ENCODE data around the gene EIF2AK3. TPM values are rescaled to one million over a fixed set of nuclear protein-coding genes. Genes with fewer than 3 reads are reported as not detected.

Gene EIF2AK3
- total and polyA plus RNA-seq, 2 of the 13 experiments (the other 11 are each of a cell fraction or from before 2014, with no cell fraction given) = 10.3 to 30.6 TPM

- ATAC-seq (no peak), DNase-seq (ENCODE audit: low spot score) (no peak), FAIRE-seq (no peak)
- ChIA-PET CTCF (ENCODE audit: low intra/inter-chr PET ratio, low total read pairs) (no interaction called here), POLR2A (no interaction called here)
- Histone ChIP-seq H3K4me3 (replicated peaks in 1 of 3; ENCODE audit: insufficient read depth in 1 of 3, low read depth in 2 of 3, low read length in 3 of 3) (no peak overlapping the region), H3K9ac (ENCODE audit: insufficient read depth, low read depth, low read length) (no peak overlapping the region), H3K9me3 (ENCODE audit: low read length) (no peaks in the 10 kb centered on the region), H3K79me2 (ENCODE audit: insufficient read depth, low read length) (no peaks in the 10 kb centered on the region), H3K27me3 (ENCODE audit: control insufficient read depth in 1 of 2, insufficient read depth in 2 of 2, low read length in 2 of 2) (no peaks in the 10 kb centered on the region), H3K4me2 (ENCODE audit: low read depth, low read length) (no peak overlapping the region), H3K4me1 (ENCODE audit: insufficient read depth, low read length) (no peaks in the 10 kb centered on the region), H3K36me3 (replicated peaks in 1 of 2; ENCODE audit: control insufficient read depth in 1 of 2, insufficient read depth in 2 of 2, low read length in 2 of 2) (peaks cover 9 to 52% of the 10 kb centered on the region in 2 experiments), H4K20me1 (ENCODE audit: insufficient read depth, low read length) (no peaks in the 10 kb centered on the region), H2AFZ (ENCODE audit: low read length) (no peak overlapping the region), H3K27ac (ENCODE audit: extremely low read length, insufficient read depth, low read length) (no peak overlapping the region)
- TF ChIP-seq ZFP36 (IDR thresholded peaks at IDR 0.05; ENCODE audit: borderline replicate concordance, low read depth, low read length, partially characterized antibody) (no peak), SP5 (CRISPR knock-in tag; IDR thresholded peaks at IDR 0.05; ENCODE audit: borderline replicate concordance, low read depth) (no peak), SRY (CRISPR knock-in tag; IDR thresholded peaks at IDR 0.05) (no peak), HIC2 (CRISPR knock-in tag; IDR thresholded peaks at IDR 0.05; ENCODE audit: low read depth) (no peak), ZNF224 (CRISPR knock-in tag; IDR thresholded peaks at IDR 0.05) (no peak), HNRNPUL1 (IDR thresholded peaks at IDR 0.05; ENCODE audit: low read depth, low read length) (no peak), ESRRA (CRISPR knock-in tag; IDR thresholded peaks at IDR 0.05; ENCODE audit: low read depth) (no peak), RBM39 (IDR thresholded peaks at IDR 0.05; ENCODE audit: low read depth, low read length, poor library complexity, severe bottlenecking) (no peak)
- TF ChIP-seq, protein P1, sequence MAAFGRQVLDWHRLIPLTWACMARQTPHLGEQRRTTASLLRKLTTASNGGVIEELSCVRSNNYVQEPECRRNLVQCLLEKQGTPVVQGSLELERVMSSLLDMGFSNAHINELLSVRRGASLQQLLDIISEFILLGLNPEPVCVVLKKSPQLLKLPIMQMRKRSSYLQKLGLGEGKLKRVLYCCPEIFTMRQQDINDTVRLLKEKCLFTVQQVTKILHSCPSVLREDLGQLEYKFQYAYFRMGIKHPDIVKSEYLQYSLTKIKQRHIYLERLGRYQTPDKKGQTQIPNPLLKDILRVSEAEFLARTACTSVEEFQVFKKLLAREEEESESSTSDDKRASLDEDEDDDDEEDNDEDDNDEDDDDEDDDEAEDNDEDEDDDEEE (CRISPR knock-in tag; IDR thresholded peaks at IDR 0.05) = no peak
- TF ChIP-seq, protein P2, sequence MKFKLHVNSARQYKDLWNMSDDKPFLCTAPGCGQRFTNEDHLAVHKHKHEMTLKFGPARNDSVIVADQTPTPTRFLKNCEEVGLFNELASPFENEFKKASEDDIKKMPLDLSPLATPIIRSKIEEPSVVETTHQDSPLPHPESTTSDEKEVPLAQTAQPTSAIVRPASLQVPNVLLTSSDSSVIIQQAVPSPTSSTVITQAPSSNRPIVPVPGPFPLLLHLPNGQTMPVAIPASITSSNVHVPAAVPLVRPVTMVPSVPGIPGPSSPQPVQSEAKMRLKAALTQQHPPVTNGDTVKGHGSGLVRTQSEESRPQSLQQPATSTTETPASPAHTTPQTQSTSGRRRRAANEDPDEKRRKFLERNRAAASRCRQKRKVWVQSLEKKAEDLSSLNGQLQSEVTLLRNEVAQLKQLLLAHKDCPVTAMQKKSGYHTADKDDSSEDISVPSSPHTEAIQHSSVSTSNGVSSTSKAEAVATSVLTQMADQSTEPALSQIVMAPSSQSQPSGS (CRISPR knock-in tag; IDR thresholded peaks at IDR 0.05) = no peak
- WGBS (ENCODE audit: low lambda C conversion rate) = 98% methylated on average over 3 of the region's 3 CpGs
- in situ Hi-C loops (cut with HindIII; ENCODE audit: extremely low pct_ligation_motif_present, low pct_unique_long_range_greater_than_20kb) = no loop called here
- intact Hi-C loops (cut with micrococcal nuclease; ENCODE audit: unreplicated experiment) = no loop called here
- no TSS peak for BruUV-seq (replicated peaks)
These were observed 59.1 kb downstream of the EIF2AK3 start for GRCh38 chr2:88568179-88568578.
